HG03060 (cell line): ENCODE measurements around the gene VAPA.

ENCODE experiments used
- ATAC-seq: cut with Tn5 transposase; IDR thresholded peaks from one replicate; pipeline ENCODE4 v1.9.1; 2021; ENCODE audit warnings: low read depth, moderate number of reproducible peaks; ENCODE audit not compliant: unreplicated experiment

VAPA gene

GRCh38 chr18:9993521-9994025 lies 79.8 kb downstream of the VAPA start:
- ATAC-seq, result no peak

- ATAC-seq, result no peak
These were observed 80.3 kb downstream of the VAPA start for GRCh38 chr18:9994026-9994570.

GRCh38 chr18:9994701-9995235 lies 81.0 kb downstream of the VAPA start:
- ATAC-seq, result no peak

GRCh38 chr18:9995631-9996030 lies 81.8 kb downstream of the VAPA start:
- no peak for ATAC-seq

GRCh38 chr18:9996094-9996493 lies 82.3 kb downstream of the VAPA start:
- no peak for ATAC-seq

GRCh38 chr18:9997711-9998110 lies 83.9 kb downstream of the VAPA start:
- no peak for ATAC-seq

GRCh38 chr18:9998330-9998729 lies 84.5 kb downstream of the VAPA start:
- ATAC-seq, result no peak

GRCh38 chr18:10002280-10002679 lies 88.5 kb downstream of the VAPA start:
- no peak for ATAC-seq

GRCh38 chr18:10003281-10003680 lies 89.5 kb downstream of the VAPA start:
- no peak for ATAC-seq

GRCh38 chr18:10003866-10004265 lies 90.0 kb downstream of the VAPA start:
- no peak for ATAC-seq

- ATAC-seq, result no peak
These were observed 92.6 kb downstream of the VAPA start for GRCh38 chr18:10006311-10006893.

GRCh38 chr18:10008006-10008647 lies 94.3 kb downstream of the VAPA start:
- ATAC-seq, result no peak
